Measurements from ENCODE around the gene LRWD1.
"Not testable (repeated sequence)": the region's sequence is repeated elsewhere in the genome, so short reads cannot be mapped to it uniquely, and the experiment has no call there.

LRWD1 gene

DNA sequence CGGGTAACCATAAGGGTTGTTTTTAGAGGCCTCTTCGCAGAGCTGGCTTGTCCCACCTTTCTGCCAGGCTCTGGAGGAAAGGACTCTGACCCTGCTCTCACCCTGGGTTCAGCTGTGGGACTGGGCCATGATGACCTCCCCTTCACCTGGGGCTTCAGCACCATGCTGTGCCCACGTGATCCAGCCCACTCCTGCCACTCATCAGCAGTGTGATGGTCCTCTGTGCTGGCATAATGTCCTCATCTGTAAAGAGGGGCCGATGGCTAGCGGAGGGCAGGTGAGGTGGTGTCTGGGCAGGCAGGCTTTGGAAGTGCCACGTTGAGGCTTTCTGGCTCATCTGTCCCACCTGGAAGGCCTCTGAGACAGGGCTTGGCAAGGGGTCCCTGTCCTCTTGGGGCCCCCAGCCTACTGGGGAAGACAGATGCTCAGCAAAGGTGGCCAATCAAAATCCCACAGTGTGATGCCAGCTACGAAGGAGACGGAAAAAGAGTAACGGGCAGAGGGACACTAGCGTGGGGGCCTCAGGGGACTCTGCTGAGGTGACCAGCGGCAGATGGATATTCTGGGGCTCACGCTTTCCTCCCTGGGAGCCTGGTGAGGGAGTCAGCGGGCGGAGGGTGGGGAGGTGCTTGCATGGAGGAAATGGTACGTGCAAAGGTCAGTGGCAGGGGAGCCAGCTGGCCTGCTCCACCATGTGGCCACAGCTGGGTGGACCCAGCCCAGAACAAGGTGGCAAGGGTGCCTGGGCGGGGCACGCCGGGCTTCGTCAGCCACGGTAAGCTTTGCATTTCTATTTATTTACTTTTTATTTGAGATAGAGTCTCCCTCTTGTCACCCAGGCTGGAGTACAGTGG, 5.4 kb downstream of the LRWD1 start:
- no peak overlapping the region for H3K27ac Mint-ChIP-seq
- H3K27me3 Mint-ChIP-seq = no peaks in the 10 kb centered on the region
- no peak overlapping the region for H3K4me3 Mint-ChIP-seq
- H3K4me1 Mint-ChIP-seq = peaks cover 31% of the 10 kb centered on the region
- peaks cover 39% of the 10 kb centered on the region for H3K36me3 Mint-ChIP-seq
- ATAC-seq = no peak
- H3K9me3 Mint-ChIP-seq = no peaks in the 10 kb centered on the region

DNA sequence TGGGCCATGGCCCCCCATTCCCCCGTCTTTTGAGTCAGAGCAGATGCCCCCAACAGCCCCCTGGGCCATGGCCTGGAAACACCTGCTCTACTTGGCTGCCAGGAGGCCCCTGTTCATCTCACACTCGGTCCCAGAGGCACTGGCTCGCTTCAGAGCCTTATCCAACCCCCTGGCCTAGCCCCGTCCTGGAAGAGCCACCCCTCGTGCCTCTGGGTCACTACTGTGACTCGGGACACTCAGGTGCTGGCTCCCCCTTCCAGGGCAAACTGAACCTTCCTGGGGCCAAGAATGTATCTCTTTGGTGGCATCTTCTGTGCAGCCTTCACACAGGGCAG, 7.0 kb downstream of the LRWD1 start:
- peaks cover 16% of the 10 kb centered on the region for H3K4me1 Mint-ChIP-seq
- H3K9me3 Mint-ChIP-seq = no peaks in the 10 kb centered on the region
- H3K4me3 Mint-ChIP-seq = no peak overlapping the region
- H3K36me3 Mint-ChIP-seq = peaks cover 35% of the 10 kb centered on the region
- H3K27me3 Mint-ChIP-seq = no peaks in the 10 kb centered on the region
- peak overlapping the region; percentile 26 for H3K27ac Mint-ChIP-seq
- no peak for ATAC-seq

DNA sequence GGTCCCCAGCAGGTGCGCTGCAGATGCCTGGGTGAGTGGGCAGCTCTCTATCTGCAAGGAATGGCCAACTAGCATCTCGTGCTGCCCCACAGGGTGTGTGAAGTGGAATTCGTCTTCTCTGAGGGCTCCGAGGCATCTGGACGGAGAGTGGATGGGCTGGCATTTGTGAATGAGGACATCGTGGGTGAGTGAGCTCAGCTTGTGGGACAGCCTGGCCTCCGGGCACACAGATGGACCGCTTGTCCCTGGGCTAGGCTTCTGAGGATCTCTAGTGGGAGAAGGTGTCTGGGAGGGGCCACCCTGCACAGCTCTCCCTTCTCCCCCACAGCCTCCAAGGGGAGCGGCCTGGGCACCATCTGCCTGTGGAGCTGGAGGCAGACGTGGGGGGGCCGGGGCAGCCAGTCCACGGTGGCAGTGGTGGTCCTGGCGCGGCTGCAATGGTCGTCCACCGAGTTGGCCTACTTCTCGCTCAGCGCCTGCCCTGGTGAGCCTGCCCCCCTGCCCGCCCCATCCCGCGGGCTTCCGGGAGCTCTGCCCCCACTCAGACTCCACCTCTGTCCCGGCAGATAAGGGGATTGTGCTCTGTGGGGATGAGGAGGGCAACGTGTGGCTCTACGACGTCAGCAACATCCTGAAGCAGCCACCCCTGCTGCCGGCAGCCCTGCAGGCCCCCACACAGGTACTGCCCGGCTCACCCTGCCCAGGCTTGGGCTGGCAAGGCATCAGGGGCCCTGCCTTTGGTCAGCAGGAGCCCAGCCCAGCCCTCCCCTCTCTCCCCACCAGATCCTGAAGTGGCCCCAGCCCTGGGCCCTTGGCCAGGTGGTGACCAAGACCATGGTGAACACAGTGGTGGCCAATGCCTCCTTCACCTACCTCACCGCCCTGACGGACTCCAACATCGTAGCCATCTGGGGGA, 7.6 kb downstream of the LRWD1 start:
- H3K36me3 Mint-ChIP-seq = peaks cover 33% of the 10 kb centered on the region
- peaks cover 13% of the 10 kb centered on the region for H3K4me1 Mint-ChIP-seq
- H3K4me3 Mint-ChIP-seq = no peak overlapping the region
- no peaks in the 10 kb centered on the region for H3K9me3 Mint-ChIP-seq
- ATAC-seq = no peak
- no peaks in the 10 kb centered on the region for H3K27me3 Mint-ChIP-seq
- peak overlapping the region; percentile 26 for H3K27ac Mint-ChIP-seq

DNA sequence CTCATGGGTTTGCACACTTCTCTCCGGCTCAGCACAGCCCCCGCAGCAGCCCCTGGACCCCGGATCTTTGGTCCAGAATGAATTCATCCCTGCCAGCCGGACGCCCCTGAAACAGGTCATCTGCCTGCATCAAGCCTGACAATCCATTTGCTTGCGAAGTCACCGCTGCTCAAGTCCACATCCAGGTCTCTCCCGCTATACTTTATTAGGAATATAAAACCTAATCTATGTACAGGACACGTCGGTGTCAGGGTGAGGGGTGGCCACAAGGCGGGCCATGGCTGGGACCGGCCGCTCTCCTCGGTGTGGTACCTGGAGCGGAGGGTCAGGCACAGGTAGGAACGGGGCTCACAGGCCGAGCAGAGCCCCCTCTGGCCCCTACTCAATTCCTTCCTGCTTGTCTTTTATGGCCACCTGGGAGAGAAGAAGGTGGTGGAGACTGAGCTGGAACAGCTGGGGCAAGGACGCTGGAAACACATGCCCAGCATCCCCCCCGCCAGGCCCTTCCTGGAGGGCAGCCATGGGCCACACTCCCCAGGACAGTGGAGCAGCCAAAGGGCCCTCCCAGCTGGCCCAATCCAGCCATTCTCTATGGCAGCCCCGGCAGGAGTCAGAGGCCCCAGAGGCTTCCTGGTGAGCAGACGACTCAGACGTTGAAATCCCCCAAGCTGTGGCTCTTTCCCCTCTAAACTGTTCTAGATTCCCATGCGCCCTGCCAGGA, 8.6 kb downstream of the LRWD1 start:
- no peak for ATAC-seq
- Mint-ChIP-seq H3K27ac (no peak overlapping the region), H3K4me1 (peaks cover 13% of the 10 kb centered on the region), H3K9me3 (no peaks in the 10 kb centered on the region), H3K36me3 (peaks cover 29% of the 10 kb centered on the region), H3K4me3 (no peak overlapping the region), H3K27me3 (no peaks in the 10 kb centered on the region)

DNA sequence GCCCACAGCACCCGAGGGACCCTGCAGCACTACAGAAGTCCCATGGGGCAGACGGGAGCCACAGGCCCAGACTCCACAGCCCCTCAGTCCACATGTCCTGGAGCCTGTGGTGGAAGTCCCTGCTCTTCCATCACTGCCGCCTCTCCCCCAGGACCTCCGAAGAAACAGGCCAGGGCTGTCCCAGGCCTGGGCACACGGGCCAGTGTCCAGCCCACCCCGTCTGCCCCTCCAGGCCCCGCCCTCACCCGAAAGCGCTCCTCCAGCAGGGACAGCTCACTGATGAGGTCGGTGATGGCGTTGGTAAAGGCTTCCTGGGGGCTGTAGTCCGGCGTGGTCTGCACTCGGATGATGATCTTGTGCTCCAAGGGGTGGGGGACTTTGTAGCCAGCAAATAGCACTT, 9.3 kb downstream of the LRWD1 start:
- not testable (repeated sequence) for H3K27me3 Mint-ChIP-seq, ATAC-seq, H3K9me3 Mint-ChIP-seq, H3K4me3 Mint-ChIP-seq, H3K27ac Mint-ChIP-seq, H3K4me1 Mint-ChIP-seq
- peaks cover 23% of the 10 kb centered on the region for H3K36me3 Mint-ChIP-seq

DNA sequence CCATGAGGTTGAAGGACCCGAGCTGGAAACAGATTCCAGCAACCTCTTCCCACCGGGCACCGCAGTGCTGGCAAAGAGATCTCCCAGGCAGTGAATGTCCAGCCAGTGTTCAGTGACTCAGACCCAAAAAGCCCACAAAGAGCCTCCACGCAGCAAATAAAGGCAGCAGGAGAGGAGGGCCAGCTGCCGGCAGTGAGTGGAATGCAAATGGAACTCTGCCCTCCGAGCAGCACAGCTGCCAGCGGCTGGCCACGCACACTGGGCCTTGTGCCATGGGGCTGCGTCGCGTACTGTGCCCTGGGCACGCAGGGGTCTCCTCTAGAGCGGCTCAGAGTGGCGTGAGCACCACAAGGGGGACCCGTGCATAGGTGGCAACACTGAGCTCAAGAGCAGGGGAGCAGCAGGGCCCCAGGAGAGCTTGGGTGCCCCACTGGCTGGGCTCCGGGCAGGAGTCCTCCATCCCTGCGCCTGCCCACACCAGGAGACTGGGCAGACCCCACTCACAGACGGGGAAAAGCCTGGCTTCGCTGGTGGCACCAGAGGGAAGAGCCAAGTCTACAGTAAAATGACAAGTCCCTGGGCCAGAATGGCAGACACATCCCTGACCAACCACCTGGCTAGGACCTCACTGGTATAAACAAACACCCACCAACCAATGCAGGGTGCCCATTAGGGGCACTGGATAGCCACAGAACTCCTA, 10.1 kb downstream of the LRWD1 start:
- H3K4me3 Mint-ChIP-seq, H3K4me1 Mint-ChIP-seq, H3K27me3 Mint-ChIP-seq, H3K9me3 Mint-ChIP-seq, H3K27ac Mint-ChIP-seq, ATAC-seq: not testable (repeated sequence)
- H3K36me3 Mint-ChIP-seq = peaks cover 21% of the 10 kb centered on the region

DNA sequence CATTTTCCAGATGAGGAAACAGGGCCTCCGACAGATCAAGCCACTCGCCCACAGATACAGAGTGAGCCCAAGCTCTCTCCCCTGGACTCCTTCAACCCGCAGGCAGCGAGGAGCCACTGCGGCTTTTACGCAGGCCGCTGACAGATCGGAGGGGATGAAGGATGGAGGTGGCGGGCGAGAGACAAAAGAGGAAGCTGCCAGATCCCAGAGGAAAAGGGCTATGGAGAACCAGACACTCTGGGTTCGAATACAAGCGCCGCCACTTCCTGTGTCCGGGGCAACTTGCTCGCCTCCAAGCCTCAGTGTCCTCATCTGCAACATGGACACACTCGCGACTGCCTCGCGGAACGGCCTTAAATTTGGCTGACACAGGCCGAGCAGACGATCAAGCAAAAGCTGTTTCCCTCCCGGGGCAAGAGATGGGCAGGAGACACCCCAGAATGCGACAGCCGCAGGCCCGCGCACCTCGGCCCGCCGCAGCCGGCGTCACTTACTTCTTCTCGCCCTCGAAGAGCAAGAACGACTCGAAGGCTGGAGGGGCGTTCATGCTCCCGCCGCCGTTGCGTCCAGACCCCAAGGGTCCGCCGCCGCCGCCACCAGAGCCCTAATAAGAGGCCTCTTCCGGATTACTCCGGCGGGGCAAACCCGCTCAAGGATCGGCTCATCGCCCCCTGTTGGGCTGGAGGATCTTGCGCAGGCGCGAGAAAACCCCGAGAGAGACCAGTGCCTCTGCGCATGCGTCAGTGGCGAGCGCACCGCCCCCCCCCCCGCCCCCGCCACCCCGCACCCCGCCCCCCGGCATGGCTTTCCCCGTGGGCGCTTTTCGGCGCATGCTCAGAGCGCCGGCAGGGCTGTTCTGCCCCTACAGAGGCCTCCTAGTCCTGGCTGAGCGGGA, 13.8 kb downstream of the LRWD1 start, which contains the start of gene POLR2J:
Gene POLR2J (minus strand): TSS at position 609 of the 895 bp plus-strand sequence. CDS start 62 bp downstream, at position 547.
- H3K4me3 Mint-ChIP-seq = peak within 1 kb of the TSS; percentile 85
- H3K9me3 Mint-ChIP-seq, H3K4me1 Mint-ChIP-seq, H3K36me3 Mint-ChIP-seq, H3K27me3 Mint-ChIP-seq: not testable (repeated sequence)
- ATAC-seq = peak; percentile 91
- H3K27ac Mint-ChIP-seq = peak within 1 kb of the TSS; percentile 77

DNA sequence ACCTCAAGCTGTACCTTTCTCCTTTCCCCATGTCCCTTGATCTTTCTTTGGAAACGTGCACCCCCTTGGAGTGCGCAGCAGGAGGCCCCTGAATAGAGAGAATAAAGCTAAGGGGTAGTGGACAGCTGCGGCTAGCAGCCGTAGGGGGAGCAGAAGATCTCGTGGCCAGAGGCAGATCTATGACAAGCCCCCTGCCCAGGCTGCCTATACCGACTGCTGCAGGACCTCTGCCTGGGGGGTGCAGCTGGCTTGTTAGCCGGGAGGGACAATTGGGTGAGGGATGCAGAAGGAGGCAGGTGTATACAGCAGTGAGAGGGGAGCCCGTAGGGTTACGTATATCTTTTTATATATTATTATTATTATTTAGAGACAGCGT, 14.4 kb downstream of the LRWD1 start:
- not testable (repeated sequence) for H3K9me3 Mint-ChIP-seq, H3K4me3 Mint-ChIP-seq, ATAC-seq, H3K27me3 Mint-ChIP-seq, H3K4me1 Mint-ChIP-seq, H3K27ac Mint-ChIP-seq, H3K36me3 Mint-ChIP-seq

DNA sequence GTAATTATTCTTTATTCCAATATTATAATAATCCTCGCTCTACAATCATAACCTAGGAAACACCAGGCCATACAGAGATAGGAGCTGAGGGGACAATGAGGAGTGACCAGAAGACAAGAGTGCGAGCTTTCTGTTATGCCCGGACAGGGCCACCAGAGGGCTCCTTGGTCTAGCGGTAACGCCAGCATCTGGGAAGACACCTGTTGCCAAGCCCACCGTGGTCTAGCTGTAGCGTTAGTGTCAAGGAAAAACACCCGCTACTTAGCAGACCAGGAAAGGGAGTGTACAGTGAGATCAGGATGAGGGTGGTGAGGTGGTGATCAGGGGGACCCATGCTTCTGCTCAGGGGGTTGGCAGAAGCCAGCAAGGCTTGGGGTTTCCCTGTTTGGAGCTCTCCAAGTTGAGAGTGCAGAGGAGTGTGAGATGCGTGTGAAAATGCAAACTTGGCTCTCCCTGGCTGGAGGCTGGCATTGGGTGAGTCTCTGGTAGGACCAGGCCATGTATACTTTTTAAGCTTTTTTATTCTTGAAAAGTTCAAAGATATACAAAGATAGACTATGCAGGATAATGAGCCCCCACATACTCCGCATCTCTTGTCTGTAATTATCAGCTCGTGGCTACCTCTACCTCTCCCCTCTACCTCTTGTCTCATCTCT, 15.3 kb downstream of the LRWD1 start:
- not testable (repeated sequence) for H3K36me3 Mint-ChIP-seq, H3K4me1 Mint-ChIP-seq, H3K27me3 Mint-ChIP-seq, ATAC-seq, H3K9me3 Mint-ChIP-seq
- peak overlapping the region; percentile 55 for H3K27ac Mint-ChIP-seq
- H3K4me3 Mint-ChIP-seq = peak overlapping the region; percentile 65

DNA sequence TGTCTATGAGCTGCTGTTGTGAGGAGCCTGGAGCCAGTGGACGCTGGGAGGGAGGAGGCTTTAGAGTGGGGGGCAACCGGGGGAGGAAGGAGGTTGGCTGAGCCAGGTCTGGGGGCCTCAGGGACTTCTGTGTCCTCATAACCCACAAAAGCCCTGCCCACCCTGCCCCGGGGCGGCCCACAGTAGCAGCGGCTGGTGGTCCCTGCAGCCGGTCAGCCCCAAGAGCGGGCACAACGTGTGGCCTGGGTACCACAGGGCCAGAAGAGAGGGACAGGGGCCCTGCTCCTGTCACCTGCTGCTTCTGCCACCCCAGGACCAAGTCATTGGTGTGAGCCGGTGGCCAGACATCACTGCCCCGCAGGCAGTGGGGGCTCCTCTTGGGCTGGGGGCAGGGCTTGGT, 17.2 kb downstream of the LRWD1 start:
- not testable (repeated sequence) for H3K36me3 Mint-ChIP-seq, H3K27me3 Mint-ChIP-seq, ATAC-seq, H3K27ac Mint-ChIP-seq, H3K4me1 Mint-ChIP-seq, H3K4me3 Mint-ChIP-seq, H3K9me3 Mint-ChIP-seq

DNA sequence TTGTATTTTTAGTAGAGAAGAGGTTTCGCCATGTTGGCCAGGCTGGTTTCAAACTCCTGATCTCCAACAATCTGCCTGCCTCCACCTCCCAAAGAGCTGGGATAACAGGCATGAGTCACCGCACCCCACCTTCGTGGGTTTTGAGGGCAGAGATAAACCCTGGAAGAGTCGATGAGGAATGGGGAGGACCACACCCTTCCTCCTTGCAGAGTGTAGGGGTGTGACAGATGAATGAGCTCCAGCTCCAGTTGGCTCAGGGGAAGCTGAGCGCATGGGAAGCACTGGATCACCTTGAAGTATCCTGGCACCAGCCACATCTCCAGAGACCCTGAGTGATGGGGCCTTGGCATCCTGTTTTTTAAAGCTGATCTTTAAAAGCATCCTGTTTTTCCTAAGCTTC, 19.5 kb downstream of the LRWD1 start:
- H3K27ac Mint-ChIP-seq, H3K36me3 Mint-ChIP-seq, ATAC-seq, H3K27me3 Mint-ChIP-seq, H3K9me3 Mint-ChIP-seq, H3K4me1 Mint-ChIP-seq, H3K4me3 Mint-ChIP-seq: not testable (repeated sequence)

DNA sequence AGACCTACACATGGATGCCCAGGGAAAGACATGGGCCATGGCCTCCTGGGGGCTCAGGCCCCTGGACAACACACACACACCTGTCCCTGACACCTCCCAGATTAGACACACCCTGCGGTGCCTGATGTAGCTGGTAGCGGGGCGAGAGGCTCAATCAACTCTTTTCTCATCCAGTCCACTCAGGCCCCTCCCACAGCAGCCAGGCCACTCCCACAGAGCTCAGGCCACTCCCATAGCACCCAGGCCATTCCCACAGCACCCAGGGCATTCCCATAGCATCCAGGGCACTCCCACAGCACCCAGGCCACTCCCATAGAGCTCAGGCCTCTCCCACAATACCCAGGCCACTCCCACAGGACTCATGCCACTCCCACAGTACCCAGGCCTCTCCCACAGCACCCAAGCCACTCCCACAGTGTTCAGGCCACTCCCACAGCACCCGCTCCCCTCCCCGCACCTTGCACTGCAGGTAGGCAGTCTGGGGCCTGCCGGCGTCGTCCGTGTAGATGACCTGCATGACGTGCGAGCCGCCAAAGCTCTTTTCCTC, 25.8 kb downstream of the LRWD1 start:
- H3K4me3 Mint-ChIP-seq, H3K4me1 Mint-ChIP-seq, H3K9me3 Mint-ChIP-seq, H3K27ac Mint-ChIP-seq, H3K36me3 Mint-ChIP-seq, H3K27me3 Mint-ChIP-seq: not testable (repeated sequence)
- peak; percentile 61 for ATAC-seq

DNA sequence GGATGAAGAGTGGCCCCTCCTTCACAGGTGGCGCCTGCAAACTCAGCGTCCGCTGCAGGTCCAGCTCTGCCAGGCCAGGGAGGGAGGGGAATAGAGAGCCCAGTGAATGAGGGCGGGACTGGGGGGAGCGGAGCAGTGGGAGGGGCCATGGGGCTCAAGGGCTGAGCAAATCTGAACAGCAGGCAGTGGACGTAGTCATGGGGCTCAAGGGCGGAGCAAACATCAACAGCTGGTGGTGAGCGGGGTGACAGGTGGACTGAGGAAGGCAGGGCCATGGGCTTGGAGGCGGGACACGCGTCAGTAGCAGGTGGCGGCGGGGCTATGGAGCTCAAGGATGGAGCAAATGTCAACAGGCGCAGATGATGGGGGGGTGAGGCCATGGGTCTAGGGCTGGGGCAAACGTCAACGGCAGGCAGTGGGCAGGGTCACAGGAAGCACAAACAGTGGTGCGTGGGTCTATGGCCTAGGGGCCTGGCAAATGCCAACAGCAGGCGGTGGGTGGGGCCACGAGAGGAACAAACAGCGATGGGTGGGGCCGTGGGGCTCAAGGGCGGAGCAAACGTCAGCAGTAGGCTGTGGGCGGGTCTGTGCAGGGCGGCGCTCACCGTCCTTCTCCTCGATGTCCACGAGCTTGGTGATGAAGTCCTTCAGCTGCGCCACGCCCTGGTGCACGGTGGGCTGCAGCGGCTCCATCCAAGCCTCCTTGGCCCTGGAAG, 28.6 kb downstream of the LRWD1 start:
- not testable (repeated sequence) for H3K27ac Mint-ChIP-seq, H3K4me1 Mint-ChIP-seq, H3K27me3 Mint-ChIP-seq, H3K9me3 Mint-ChIP-seq, H3K36me3 Mint-ChIP-seq, H3K4me3 Mint-ChIP-seq
- ATAC-seq = peak; percentile 59

Data from stimulated activated memory B cell treated with anti-CD40 and anti-IgM and Interleukin-4, amounts not matched to agents 10 μg/mL and 1 μg/mL and 100 μg/mL, for 72 hours (primary cell).